GM21723 (cell line): ENCODE data around the gene ZXDC.

Source experiments
- ATAC-seq: cut with Tn5 transposase; IDR thresholded peaks from one replicate; pipeline ENCODE4 v1.9.1; 2021; ENCODE audit warnings: mild to moderate bottlenecking, moderate library complexity; ENCODE audit not compliant: unreplicated experiment

Gene ZXDC

GRCh38 chr3:126511291-126511690 is 35.6 kb upstream of the ZXDC start:
- no peak for ATAC-seq

- no peak for ATAC-seq
These were observed 34.7 kb upstream of the ZXDC start for GRCh38 chr3:126510308-126510910.

- ATAC-seq = no peak
These were observed 34.1 kb upstream of the ZXDC start for GRCh38 chr3:126509597-126510307.

- ATAC-seq = no peak
These were observed 32.9 kb upstream of the ZXDC start for GRCh38 chr3:126508564-126508964.

- no peak for ATAC-seq
These were observed 32.2 kb upstream of the ZXDC start for GRCh38 chr3:126507886-126508285.

- no peak for ATAC-seq
These were observed 28.0 kb upstream of the ZXDC start for GRCh38 chr3:126503701-126504100.

GRCh38 chr3:126502656-126503055 is 27.0 kb upstream of the ZXDC start:
- ATAC-seq = no peak

GRCh38 chr3:126501736-126502135 is 26.0 kb upstream of the ZXDC start:
- no peak for ATAC-seq

- ATAC-seq = no peak
These were observed 25.4 kb upstream of the ZXDC start for GRCh38 chr3:126501054-126501453.

GRCh38 chr3:126500016-126500415 is 24.3 kb upstream of the ZXDC start:
- no peak for ATAC-seq

GRCh38 chr3:126499401-126499800 is 23.7 kb upstream of the ZXDC start:
- no peak for ATAC-seq

- ATAC-seq = no peak
These were observed 23.2 kb upstream of the ZXDC start for GRCh38 chr3:126498929-126499328.

- no peak for ATAC-seq
These were observed 22.8 kb upstream of the ZXDC start for GRCh38 chr3:126498461-126498860.

GRCh38 chr3:126497956-126498355 is 22.3 kb upstream of the ZXDC start:
- ATAC-seq = no peak

GRCh38 chr3:126496894-126497850 is 21.5 kb upstream of the ZXDC start:
- no peak for ATAC-seq

- no peak for ATAC-seq
These were observed 20.1 kb upstream of the ZXDC start for GRCh38 chr3:126495786-126496185.

GRCh38 chr3:126494970-126495230 is 19.2 kb upstream of the ZXDC start:
- no peak for ATAC-seq

- ATAC-seq = no peak
These were observed 18.7 kb upstream of the ZXDC start for GRCh38 chr3:126494204-126494969.

GRCh38 chr3:126493739-126494138 is 18.0 kb upstream of the ZXDC start:
- no peak for ATAC-seq

GRCh38 chr3:126493051-126493450 is 17.4 kb upstream of the ZXDC start:
- ATAC-seq = no peak
